H1 (cell line): ENCODE results near the gene MAP6. TPM values are rescaled to one million over a fixed set of nuclear protein-coding genes. Genes with fewer than 3 reads are reported as not detected.

Experiments used
- ASH2L ChIP-seq: fragments of 200-600, 300-600 bp; sonication (generic); IDR thresholded peaks from one replicate; pipeline ENCODE4 v1.7.1; 2017; ENCODE audit warnings: low read length
- CEBPB ChIP-seq: IDR thresholded peaks from 2 replicates; pipeline ENCODE4 v1.6.1; 2012; ENCODE audit warnings: low read depth, low read length
- CHD1 ChIP-seq: IDR thresholded peaks from 2 replicates; pipeline ENCODE4 v1.6.1; 2012; ENCODE audit warnings: low read depth, low read length, improper control_type of control experiment
- GABPA ChIP-seq: IDR thresholded peaks from 2 replicates; pipeline ENCODE4 v1.6.1; 2011; ENCODE audit warnings: mild to moderate bottlenecking, low read length, moderate library complexity, borderline replicate concordance; ENCODE audit not compliant: insufficient read depth
- HDAC2 ChIP-seq, 2 experiments: fragments of 300-600 bp in 1 of 2; sonication (generic) in 1 of 2; IDR thresholded peaks; 2 replicates each; pipeline ENCODE4 v1.6.1; 2011 to 2012; ENCODE audit warnings: low read depth in 2 of 2, low read length in 2 of 2, mild to moderate bottlenecking in 2 of 2, moderate library complexity in 2 of 2, borderline replicate concordance in 1 of 2, inconsistent platforms in 1 of 2
- JUND ChIP-seq: IDR thresholded peaks from 2 replicates; pipeline ENCODE4 v1.6.1; 2011; ENCODE audit warnings: mild to moderate bottlenecking, improper control_type of control experiment, low read length
- NANOG ChIP-seq: IDR thresholded peaks from 2 replicates; pipeline ENCODE4 v1.6.1; 2011; ENCODE audit warnings: low read length, low read depth, mild to moderate bottlenecking, inconsistent platforms; ENCODE audit not compliant: insufficient read depth, poor library complexity, severe bottlenecking
- PHF8 ChIP-seq: fragments of 200-600 bp; sonication (generic); conservative IDR thresholded peaks from 2 replicates; pipeline ENCODE4 v1.7.1; 2012; ENCODE audit warnings: low read depth, mild to moderate bottlenecking, inconsistent platforms, low read length, moderate library complexity
- POU5F1 ChIP-seq: IDR thresholded peaks from 2 replicates; pipeline ENCODE4 v1.6.1; 2011; ENCODE audit warnings: low read depth, mild to moderate bottlenecking, low read length, moderate library complexity
- RFX5 ChIP-seq: IDR thresholded peaks from 2 replicates; pipeline ENCODE4 v1.6.1; 2011; ENCODE audit warnings: low read depth, low read length, improper control_type of control experiment, borderline replicate concordance
- SP1 ChIP-seq: IDR thresholded peaks from 2 replicates; pipeline ENCODE4 v1.6.1; 2011; ENCODE audit warnings: low read depth, low read length
- SRF ChIP-seq: IDR thresholded peaks from 2 replicates; pipeline ENCODE4 v1.6.1; 2011; ENCODE audit warnings: mild to moderate bottlenecking, low read depth, low read length, moderate library complexity
- polyA plus RNA-seq, 7 experiments: library from polyadenylated mRNA; depleted of rRNA in 3 of 7; stranded (reverse) in 5 of 7; unstranded in 2 of 7; fragments of >200 nt in 5 of 7; fragments of 200-250 nt in 2 of 7; gene quantifications; 1 replicate in 5 of 7; 2 replicates in 1 of 7; 4 replicates in 1 of 7; pipeline versions ENCODE4 v1.2.1 to v1.2.3, GENCODE V29; 2011 to 2013; ENCODE audit warnings: missing spikeins in 2 of 7, mixed read lengths in 2 of 7
- total RNA-seq: library from RNA; stranded (reverse); fragmentation: NEBNext Ultra II Directional; extraction: Animal tissue kit (Norgen Biotek cat#: 25700); gene quantifications from 2 replicates; pipeline ENCODE4 v1.2.1, GENCODE V29; 2021
- TF ChIP-seq, protein P1 (sequence below): fragments of 300-600 bp; sonication (generic); IDR thresholded peaks from 2 replicates; pipeline ENCODE4 v1.7.1; 2012; ENCODE audit warnings: low read length, moderate library complexity, mild to moderate bottlenecking, inconsistent platforms; ENCODE audit not compliant: insufficient replicate concordance

The MAP6 gene
- total and polyA plus RNA-seq, 2 of the 8 experiments (the other 6 are each of a cell fraction or from before 2014, with no cell fraction given) = 0.54 to 0.89 TPM

DNA sequence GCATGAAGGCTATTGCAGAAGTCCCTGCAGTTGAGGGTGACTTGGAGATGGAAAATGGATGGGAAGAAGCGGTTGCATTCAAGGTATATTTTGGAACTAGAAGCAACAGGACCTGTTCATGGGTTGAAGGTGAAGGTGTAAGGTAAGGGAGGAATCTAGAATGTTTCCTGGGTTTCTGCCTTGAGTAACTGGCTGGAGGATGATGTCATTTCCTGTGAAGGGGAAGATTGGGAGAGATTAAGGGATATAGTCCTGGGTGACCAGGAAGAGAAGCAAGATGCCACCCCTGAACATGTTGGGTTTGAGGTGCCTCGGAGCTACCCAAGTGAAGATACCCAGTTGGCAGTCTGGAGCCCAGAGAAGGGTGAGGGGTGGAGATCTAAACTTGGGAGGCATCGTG is 36.7 kb upstream of the MAP6 start (continued):
- TF ChIP-seq, protein P1, sequence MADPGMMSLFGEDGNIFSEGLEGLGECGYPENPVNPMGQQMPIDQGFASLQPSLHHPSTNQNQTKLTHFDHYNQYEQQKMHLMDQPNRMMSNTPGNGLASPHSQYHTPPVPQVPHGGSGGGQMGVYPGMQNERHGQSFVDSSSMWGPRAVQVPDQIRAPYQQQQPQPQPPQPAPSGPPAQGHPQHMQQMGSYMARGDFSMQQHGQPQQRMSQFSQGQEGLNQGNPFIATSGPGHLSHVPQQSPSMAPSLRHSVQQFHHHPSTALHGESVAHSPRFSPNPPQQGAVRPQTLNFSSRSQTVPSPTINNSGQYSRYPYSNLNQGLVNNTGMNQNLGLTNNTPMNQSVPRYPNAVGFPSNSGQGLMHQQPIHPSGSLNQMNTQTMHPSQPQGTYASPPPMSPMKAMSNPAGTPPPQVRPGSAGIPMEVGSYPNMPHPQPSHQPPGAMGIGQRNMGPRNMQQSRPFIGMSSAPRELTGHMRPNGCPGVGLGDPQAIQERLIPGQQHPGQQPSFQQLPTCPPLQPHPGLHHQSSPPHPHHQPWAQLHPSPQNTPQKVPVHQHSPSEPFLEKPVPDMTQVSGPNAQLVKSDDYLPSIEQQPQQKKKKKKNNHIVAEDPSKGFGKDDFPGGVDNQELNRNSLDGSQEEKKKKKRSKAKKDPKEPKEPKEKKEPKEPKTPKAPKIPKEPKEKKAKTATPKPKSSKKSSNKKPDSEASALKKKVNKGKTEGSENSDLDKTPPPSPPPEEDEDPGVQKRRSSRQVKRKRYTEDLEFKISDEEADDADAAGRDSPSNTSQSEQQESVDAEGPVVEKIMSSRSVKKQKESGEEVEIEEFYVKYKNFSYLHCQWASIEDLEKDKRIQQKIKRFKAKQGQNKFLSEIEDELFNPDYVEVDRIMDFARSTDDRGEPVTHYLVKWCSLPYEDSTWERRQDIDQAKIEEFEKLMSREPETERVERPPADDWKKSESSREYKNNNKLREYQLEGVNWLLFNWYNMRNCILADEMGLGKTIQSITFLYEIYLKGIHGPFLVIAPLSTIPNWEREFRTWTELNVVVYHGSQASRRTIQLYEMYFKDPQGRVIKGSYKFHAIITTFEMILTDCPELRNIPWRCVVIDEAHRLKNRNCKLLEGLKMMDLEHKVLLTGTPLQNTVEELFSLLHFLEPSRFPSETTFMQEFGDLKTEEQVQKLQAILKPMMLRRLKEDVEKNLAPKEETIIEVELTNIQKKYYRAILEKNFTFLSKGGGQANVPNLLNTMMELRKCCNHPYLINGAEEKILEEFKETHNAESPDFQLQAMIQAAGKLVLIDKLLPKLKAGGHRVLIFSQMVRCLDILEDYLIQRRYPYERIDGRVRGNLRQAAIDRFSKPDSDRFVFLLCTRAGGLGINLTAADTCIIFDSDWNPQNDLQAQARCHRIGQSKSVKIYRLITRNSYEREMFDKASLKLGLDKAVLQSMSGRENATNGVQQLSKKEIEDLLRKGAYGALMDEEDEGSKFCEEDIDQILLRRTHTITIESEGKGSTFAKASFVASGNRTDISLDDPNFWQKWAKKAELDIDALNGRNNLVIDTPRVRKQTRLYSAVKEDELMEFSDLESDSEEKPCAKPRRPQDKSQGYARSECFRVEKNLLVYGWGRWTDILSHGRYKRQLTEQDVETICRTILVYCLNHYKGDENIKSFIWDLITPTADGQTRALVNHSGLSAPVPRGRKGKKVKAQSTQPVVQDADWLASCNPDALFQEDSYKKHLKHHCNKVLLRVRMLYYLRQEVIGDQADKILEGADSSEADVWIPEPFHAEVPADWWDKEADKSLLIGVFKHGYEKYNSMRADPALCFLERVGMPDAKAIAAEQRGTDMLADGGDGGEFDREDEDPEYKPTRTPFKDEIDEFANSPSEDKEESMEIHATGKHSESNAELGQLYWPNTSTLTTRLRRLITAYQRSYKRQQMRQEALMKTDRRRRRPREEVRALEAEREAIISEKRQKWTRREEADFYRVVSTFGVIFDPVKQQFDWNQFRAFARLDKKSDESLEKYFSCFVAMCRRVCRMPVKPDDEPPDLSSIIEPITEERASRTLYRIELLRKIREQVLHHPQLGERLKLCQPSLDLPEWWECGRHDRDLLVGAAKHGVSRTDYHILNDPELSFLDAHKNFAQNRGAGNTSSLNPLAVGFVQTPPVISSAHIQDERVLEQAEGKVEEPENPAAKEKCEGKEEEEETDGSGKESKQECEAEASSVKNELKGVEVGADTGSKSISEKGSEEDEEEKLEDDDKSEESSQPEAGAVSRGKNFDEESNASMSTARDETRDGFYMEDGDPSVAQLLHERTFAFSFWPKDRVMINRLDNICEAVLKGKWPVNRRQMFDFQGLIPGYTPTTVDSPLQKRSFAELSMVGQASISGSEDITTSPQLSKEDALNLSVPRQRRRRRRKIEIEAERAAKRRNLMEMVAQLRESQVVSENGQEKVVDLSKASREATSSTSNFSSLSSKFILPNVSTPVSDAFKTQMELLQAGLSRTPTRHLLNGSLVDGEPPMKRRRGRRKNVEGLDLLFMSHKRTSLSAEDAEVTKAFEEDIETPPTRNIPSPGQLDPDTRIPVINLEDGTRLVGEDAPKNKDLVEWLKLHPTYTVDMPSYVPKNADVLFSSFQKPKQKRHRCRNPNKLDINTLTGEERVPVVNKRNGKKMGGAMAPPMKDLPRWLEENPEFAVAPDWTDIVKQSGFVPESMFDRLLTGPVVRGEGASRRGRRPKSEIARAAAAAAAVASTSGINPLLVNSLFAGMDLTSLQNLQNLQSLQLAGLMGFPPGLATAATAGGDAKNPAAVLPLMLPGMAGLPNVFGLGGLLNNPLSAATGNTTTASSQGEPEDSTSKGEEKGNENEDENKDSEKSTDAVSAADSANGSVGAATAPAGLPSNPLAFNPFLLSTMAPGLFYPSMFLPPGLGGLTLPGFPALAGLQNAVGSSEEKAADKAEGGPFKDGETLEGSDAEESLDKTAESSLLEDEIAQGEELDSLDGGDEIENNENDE = no peak
- TF ChIP-seq GABPA = no peak
- TF ChIP-seq POU5F1 = no peak
- TF ChIP-seq NANOG = no peak
- no peak for TF ChIP-seq CHD1
- TF ChIP-seq ASH2L = no peak
- TF ChIP-seq CEBPB = no peak
- no peak for TF ChIP-seq JUND
- no peak for TF ChIP-seq PHF8
- no peak for TF ChIP-seq SP1
- TF ChIP-seq SRF = no peak
- no peak for TF ChIP-seq RFX5
- TF ChIP-seq HDAC2 (IDR thresholded peaks at IDR 0.05; ENCODE audit: borderline replicate concordance in 1 of 2, low read depth in 2 of 2, low read length in 2 of 2) = no peak
